Measurements from ENCODE around the gene CRIM1. TPM values are rescaled to one million over a fixed set of nuclear protein-coding genes. Genes with fewer than 3 reads are reported as not detected.

Gene CRIM1
- total RNA-seq, 1 donor from 2014 or later = 273 TPM

- no peak overlapping the region for H3K4me3 ChIP-seq
- H3K27me3 ChIP-seq = no peaks in the 10 kb centered on the region
- no peaks in the 10 kb centered on the region for H3K4me1 ChIP-seq
- intact Hi-C loops (cut with DNase I) = loop anchor here (5.0 kb wide), 1 partner anchor 47 kb away; no protein-coding TSS in a partner anchor
- DNase-seq (ENCODE audit: low spot score in 2 of 2) = no peak
- peaks cover 47 to 59% of the 10 kb centered on the region in 2 donors for H3K36me3 ChIP-seq
- H3K27ac ChIP-seq = peak overlapping the region; percentile 37 to 62
- no peak for TF ChIP-seq CTCF (IDR thresholded peaks at IDR 0.05)
- no peaks in the 10 kb centered on the region for H3K9me3 ChIP-seq
Observed at GRCh38 chr2:36549165-36549574, 193.6 kb downstream of the CRIM1 start.

GRCh38 chr2:36550006-36550405, 194.4 kb downstream of the CRIM1 start:
- Histone ChIP-seq H3K27ac (peak overlapping the region in 1 of 2 donors; percentile 62), H3K4me3 (no peak overlapping the region), H3K4me1 (no peaks in the 10 kb centered on the region), H3K9me3 (no peaks in the 10 kb centered on the region), H3K27me3 (no peaks in the 10 kb centered on the region), H3K36me3 (peaks cover 40 to 51% of the 10 kb centered on the region in 2 donors)
- TF ChIP-seq CTCF (IDR thresholded peaks at IDR 0.05) = no peak
- intact Hi-C loops (cut with DNase I) = no loop called here
- no peak for DNase-seq (ENCODE audit: low spot score in 2 of 2)

GRCh38 chr2:36553683-36554082, 198.1 kb downstream of the CRIM1 start:
- no peak overlapping the region for H3K4me3 ChIP-seq
- H3K27me3 ChIP-seq = no peaks in the 10 kb centered on the region
- intact Hi-C loops (cut with DNase I) = no loop called here
- H3K4me1 ChIP-seq = peaks cover 0 to 5% of the 10 kb centered on the region in 2 donors
- TF ChIP-seq CTCF (IDR thresholded peaks at IDR 0.05) = no peak
- peaks cover 18 to 24% of the 10 kb centered on the region in 2 donors for H3K36me3 ChIP-seq
- no peaks in the 10 kb centered on the region for H3K9me3 ChIP-seq
- H3K27ac ChIP-seq = peak overlapping the region; percentile 22 to 49
- no peak for DNase-seq (ENCODE audit: low spot score in 2 of 2)

GRCh38 chr2:36554531-36554930, 199.0 kb downstream of the CRIM1 start:
- peak overlapping the region in 1 of 2 donors; percentile 49 for H3K27ac ChIP-seq
- peaks cover 10 to 19% of the 10 kb centered on the region in 2 donors for H3K36me3 ChIP-seq
- peaks cover 0 to 5% of the 10 kb centered on the region in 2 donors for H3K4me1 ChIP-seq

GRCh38 chr2:36555789-36556188, 200.2 kb downstream of the CRIM1 start:
- H3K27ac ChIP-seq = peak overlapping the region; percentile 53 to 57
- H3K27me3 ChIP-seq = no peaks in the 10 kb centered on the region
- DNase-seq (ENCODE audit: low spot score in 2 of 2) = no peak
- no peaks in the 10 kb centered on the region for H3K9me3 ChIP-seq
- intact Hi-C loops (cut with DNase I) = no loop called here
- H3K4me1 ChIP-seq = peaks cover 0 to 7% of the 10 kb centered on the region in 2 donors
- TF ChIP-seq CTCF (IDR thresholded peaks at IDR 0.05) = no peak
- no peak overlapping the region for H3K4me3 ChIP-seq
- H3K36me3 ChIP-seq = peaks cover 10 to 13% of the 10 kb centered on the region in 2 donors

More at GRCh38 chr2:36554531-36554930, 199.0 kb downstream of the CRIM1 start:
- Histone ChIP-seq H3K9me3 (no peaks in the 10 kb centered on the region), H3K27me3 (no peaks in the 10 kb centered on the region), H3K4me3 (no peak overlapping the region)
- no peak for TF ChIP-seq CTCF (IDR thresholded peaks at IDR 0.05)
- no peak for DNase-seq (ENCODE audit: low spot score in 2 of 2)
- intact Hi-C loops (cut with DNase I) = no loop called here

GRCh38 chr2:36556842-36557241, 201.3 kb downstream of the CRIM1 start:
- intact Hi-C loops (cut with DNase I) = no loop called here
- Histone ChIP-seq H3K9me3 (no peaks in the 10 kb centered on the region), H3K36me3 (peaks cover 2 to 3% of the 10 kb centered on the region in 2 donors), H3K27me3 (no peaks in the 10 kb centered on the region), H3K4me1 (peaks cover 0 to 14% of the 10 kb centered on the region in 2 donors), H3K27ac (peak overlapping the region; percentile 53 to 57), H3K4me3 (no peak overlapping the region)
- TF ChIP-seq CTCF (IDR thresholded peaks at IDR 0.05) = no peak
- DNase-seq (ENCODE audit: low spot score in 2 of 2) = no peak

All from ascending aorta (tissue), 2 donors.